CD4-positive, CD25-positive, alpha-beta regulatory T cell (primary cell): Measurements from ENCODE around the gene DAGLA. TPM values are rescaled to one million over a fixed set of nuclear protein-coding genes. Genes with fewer than 3 reads are reported as not detected.

Experiments used
- ATAC-seq, 2 donors: fragments of 150-1000 bp; cut with Tn5 transposase; one replicate each; pipeline ENCODE4 v1.10.0; 2021; ENCODE audit warnings: low read depth in 2 of 2, moderate number of reproducible peaks in 2 of 2, moderate library complexity in 1 of 2
- DNase-seq, 3 donors: peaks; one replicate each; pipeline versions ENCODE4 v3.0.0 to v3.0.0-alpha.2; 2012 to 2022; ENCODE audit warnings: mixed read lengths in 1 of 3
- H3K27ac ChIP-seq: one replicate; pipeline ENCODE4 v1.7.0; 2013; ENCODE audit warnings: mild to moderate bottlenecking, low read length; ENCODE audit not compliant: insufficient read depth, poor library complexity, severe bottlenecking
- H3K27me3 ChIP-seq: one replicate; pipeline ENCODE4 v1.7.0; 2013; ENCODE audit warnings: low read length; ENCODE audit not compliant: control insufficient read depth, insufficient read depth
- H3K36me3 ChIP-seq: one replicate; pipeline ENCODE4 v1.7.0; 2013; ENCODE audit warnings: mild to moderate bottlenecking, low read length, moderate library complexity; ENCODE audit not compliant: control insufficient read depth, insufficient read depth
- H3K4me1 ChIP-seq: 2 replicates; pipeline ENCODE4 v1.7.0; 2013; ENCODE audit warnings: mild to moderate bottlenecking, low read length; ENCODE audit not compliant: insufficient read depth, control insufficient read depth, poor library complexity, severe bottlenecking
- H3K4me3 ChIP-seq: one replicate; pipeline ENCODE4 v1.7.0; 2013; ENCODE audit warnings: low read depth, mild to moderate bottlenecking, low read length, moderate library complexity
- H3K9me3 ChIP-seq, 2 experiments: 1 replicate in 1 of 2; 2 replicates in 1 of 2; pipeline ENCODE4 v1.7.0; 2013; ENCODE audit warnings: low read length in 2 of 2, mild to moderate bottlenecking in 1 of 2, moderate library complexity in 1 of 2; ENCODE audit not compliant: control insufficient read depth in 2 of 2
- H3K27ac Mint-ChIP-seq, 3 donors: one replicate each; pipeline ENCODE4 v1.8.0; 2020 to 2022; ENCODE audit warnings: mild to moderate bottlenecking in 3 of 3, mixed read lengths in 3 of 3, moderate library complexity in 2 of 3
- H3K27me3 Mint-ChIP-seq: one replicate; pipeline ENCODE4 v1.8.0; 2022; ENCODE audit warnings: mild to moderate bottlenecking, mixed read lengths
- H3K36me3 Mint-ChIP-seq: one replicate; pipeline ENCODE4 v1.8.0; 2020; ENCODE audit warnings: mixed read lengths
- H3K4me1 Mint-ChIP-seq, 4 donors: one replicate each; pipeline ENCODE4 v1.8.0; 2020 to 2022; ENCODE audit warnings: mixed read lengths in 4 of 4, mild to moderate bottlenecking in 1 of 4
- H3K4me3 Mint-ChIP-seq, 4 donors: one replicate each; pipeline ENCODE4 v1.8.0; 2020 to 2022; ENCODE audit warnings: mild to moderate bottlenecking in 4 of 4, mixed read lengths in 4 of 4, moderate library complexity in 3 of 4
- H3K9me3 Mint-ChIP-seq, 7 donors: one replicate each; pipeline ENCODE4 v1.8.0; 2020 to 2022; ENCODE audit warnings: mixed read lengths in 7 of 7, mild to moderate bottlenecking in 3 of 7, moderate library complexity in 2 of 7
- polyA plus RNA-seq, 4 donors: library from polyadenylated mRNA; unstranded; fragments of 300-500 nt; fragmentation: Illumina TruSeq; gene quantifications; one replicate each; pipeline ENCODE4 v1.2.3, GENCODE V29; 2021
- total RNA-seq: library from RNA; stranded (reverse); gene quantifications from one replicate; pipeline ENCODE4 v1.2.3, GENCODE V29; 2022

Gene DAGLA
- total and polyA plus RNA-seq, 5 donors from 2014 or later: 0.08 to 0.94 (median 0.10) TPM; not detected in 2

DNA sequence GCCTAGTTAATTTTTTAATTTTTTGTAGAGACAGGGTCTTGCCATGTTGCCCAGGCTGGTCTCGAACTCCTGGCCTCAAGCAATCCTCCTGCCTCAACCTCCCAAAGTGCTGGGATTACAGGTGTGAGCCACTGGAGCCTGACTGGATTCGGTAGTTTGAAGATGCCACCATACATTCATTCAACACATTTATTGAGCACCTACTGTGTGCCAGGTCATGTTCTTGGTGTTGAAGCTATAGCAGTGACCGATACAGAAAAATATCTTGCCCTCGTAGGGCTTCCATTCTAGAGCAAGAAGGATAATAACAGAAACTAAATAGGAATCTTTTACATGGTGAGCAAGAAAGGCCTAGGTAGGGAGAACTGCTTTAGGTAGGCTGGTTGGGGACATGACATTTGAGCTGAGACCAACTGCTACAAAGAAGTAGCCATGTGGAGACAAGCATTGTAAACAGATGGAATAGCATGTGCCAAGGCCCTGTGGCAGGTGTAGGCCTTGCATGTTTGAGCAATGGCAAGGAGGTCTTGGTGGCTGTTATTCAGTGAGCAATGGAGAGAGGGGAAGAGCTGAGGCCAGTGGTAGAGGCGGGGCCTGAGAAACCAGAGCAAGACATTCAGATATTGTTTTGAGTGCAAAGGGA is 70.6 kb downstream of the DAGLA start:
- H3K4me1 Mint-ChIP-seq: peaks cover 0 to 14% (median 4%) of the 10 kb centered on the region in 4 donors
- H3K9me3 Mint-ChIP-seq: peaks cover 0 to 5% (median 0%) of the 10 kb centered on the region in 7 donors
- H3K27me3 ChIP-seq: peaks cover 9% of the 10 kb centered on the region
- ATAC-seq (no peak), DNase-seq (no peak)
- H3K36me3 ChIP-seq: no peaks in the 10 kb centered on the region
- H3K36me3 Mint-ChIP-seq: peaks cover 3% of the 10 kb centered on the region
- H3K27ac ChIP-seq: no peak overlapping the region
- no peak overlapping the region for H3K4me3 ChIP-seq
- peaks cover 31% of the 10 kb centered on the region for H3K27me3 Mint-ChIP-seq
- peak overlapping the region in 3 of 4 donors; percentile 0 to 41 (median 6) for H3K4me3 Mint-ChIP-seq
- no peak overlapping the region for H3K27ac Mint-ChIP-seq
- H3K9me3 ChIP-seq: no peaks in the 10 kb centered on the region
- peaks cover 6% of the 10 kb centered on the region for H3K4me1 ChIP-seq

DNA sequence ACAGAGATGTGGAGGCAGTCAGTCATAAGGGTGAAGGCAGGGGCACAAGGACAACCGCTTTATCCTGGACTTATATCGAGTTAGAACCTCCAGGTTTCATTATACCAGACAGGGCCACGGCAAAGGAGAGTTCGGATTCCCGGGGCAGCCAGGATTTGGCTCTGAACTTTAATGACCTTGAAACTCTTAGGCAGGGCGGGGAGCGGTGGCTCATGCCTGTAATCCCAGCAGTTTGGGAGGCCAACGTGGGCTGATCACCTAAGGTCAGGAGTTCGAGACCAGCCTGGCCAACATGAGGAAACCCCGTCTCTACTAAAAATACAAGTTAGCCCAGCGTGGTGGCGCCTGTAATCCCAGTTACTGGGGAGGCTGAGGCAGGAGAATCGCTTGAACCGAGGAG is 71.2 kb downstream of the DAGLA start:
- Mint-ChIP-seq H3K27me3 (peaks cover 31% of the 10 kb centered on the region), H3K4me1 (peaks cover 0 to 17% (median 6%) of the 10 kb centered on the region in 4 donors), H3K9me3 (peaks cover 0 to 5% (median 0%) of the 10 kb centered on the region in 7 donors), H3K36me3 (peaks cover 3% of the 10 kb centered on the region), H3K27ac (no peak overlapping the region), H3K4me3 (peak overlapping the region in 3 of 4 donors; percentile 0 to 6 (median 4))
- no peak overlapping the region for H3K27ac ChIP-seq
- H3K27me3 ChIP-seq: peaks cover 9% of the 10 kb centered on the region
- DNase-seq (no peak), ATAC-seq (no peak)
- H3K4me1 ChIP-seq: peaks cover 10% of the 10 kb centered on the region
- no peaks in the 10 kb centered on the region for H3K9me3 ChIP-seq
- H3K4me3 ChIP-seq: no peak overlapping the region
- H3K36me3 ChIP-seq: no peaks in the 10 kb centered on the region

DNA sequence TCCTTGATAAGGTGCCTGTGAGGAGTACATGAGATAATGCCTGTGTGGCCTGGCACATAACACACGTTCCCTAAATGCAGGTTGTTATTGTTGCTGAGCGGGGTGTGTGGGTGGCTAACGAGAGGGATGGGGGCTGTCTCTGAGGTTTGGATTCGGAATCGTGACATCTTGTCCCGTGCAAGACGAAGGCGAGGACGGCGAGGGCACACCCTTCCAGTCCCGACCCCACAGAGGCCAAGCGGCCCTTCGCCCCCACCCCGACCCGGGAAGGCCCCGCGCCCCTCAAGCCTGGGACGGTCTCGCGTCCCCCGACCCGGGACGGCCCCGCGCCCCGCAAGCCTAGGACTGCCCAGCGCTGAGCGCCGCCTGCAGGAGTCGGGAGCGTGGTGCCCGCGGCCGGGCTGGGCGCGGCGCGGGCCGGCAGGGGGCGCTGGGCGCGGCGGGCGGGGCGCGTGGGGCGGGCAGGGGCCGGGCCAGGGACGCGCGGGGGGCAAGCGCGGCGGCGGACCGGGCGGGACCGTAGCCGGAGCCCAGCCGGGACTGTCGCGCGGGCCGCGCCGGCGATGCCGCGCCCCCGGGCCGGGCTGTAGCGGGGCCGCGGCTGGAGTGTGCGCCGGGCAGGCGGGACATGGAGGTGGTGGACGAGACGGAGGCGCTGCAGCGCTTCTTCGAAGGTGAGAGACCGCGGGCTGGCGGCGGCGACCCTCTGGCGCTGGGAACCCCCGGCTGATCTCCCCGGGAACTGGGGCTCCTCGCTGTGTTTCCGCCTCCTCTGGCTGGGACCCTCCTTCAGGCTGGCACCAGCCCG is 72.1 kb downstream of the DAGLA start, which contains the start of gene MYRF:
Gene MYRF, plus strand, starts transcription at position 520 of the 808 bp plus-strand sequence. Its CDS starts 109 bp downstream, at position 629.
- peak; percentile 24 to 39 (median 31) for DNase-seq
- Mint-ChIP-seq H3K27ac (peak within 1 kb of the TSS in 1 of 3 donors; percentile 66), H3K36me3 (peaks cover 3% of the 10 kb centered on the region), H3K4me3 (peak within 1 kb of the TSS; percentile 73 to 87 (median 77)), H3K4me1 (peaks cover 0 to 22% (median 8%) of the 10 kb centered on the region in 4 donors), H3K27me3 (peaks cover 31% of the 10 kb centered on the region), H3K9me3 (peaks cover 0 to 5% (median 0%) of the 10 kb centered on the region in 7 donors)
- ATAC-seq: peak; percentile 67 to 75
- Histone ChIP-seq H3K4me1 (peaks cover 14% of the 10 kb centered on the region), H3K4me3 (no peak within 1 kb of the TSS), H3K27ac (no peak within 1 kb of the TSS), H3K9me3 (no peaks in the 10 kb centered on the region), H3K27me3 (peaks cover 9% of the 10 kb centered on the region), H3K36me3 (no peaks in the 10 kb centered on the region)

DNA sequence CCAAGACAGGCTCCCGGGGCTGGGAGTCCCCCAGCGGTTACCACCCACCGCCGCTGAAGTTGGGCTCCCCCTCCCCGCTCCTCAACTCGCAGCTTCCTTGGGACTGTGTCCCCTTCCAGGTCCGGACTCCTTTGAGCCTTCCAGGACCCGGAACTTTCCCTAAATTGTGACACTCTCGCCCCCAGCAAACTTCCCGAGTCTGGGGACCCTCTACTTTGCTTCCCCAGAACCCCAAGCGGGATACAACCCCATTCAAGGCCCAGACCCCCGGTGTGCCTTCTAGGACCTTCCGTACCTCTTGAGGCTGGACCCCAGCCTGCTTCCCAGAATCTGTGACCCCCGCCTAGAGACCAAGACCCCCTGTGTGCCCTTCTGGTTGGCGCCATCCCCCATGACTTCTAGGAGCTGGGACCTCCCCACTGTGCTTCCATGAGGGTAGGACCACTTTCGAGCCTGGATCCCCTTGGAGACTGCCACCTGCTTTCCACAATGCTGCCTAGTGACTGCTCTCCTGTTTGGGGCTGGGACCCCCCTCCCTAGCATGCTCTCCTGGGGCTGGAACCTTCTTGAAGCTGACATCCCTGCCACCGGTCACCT is 72.8 kb downstream of the DAGLA start:
- Mint-ChIP-seq H3K27me3 (peaks cover 31% of the 10 kb centered on the region), H3K4me3 (peak overlapping the region; percentile 72 to 82 (median 77)), H3K27ac (peak overlapping the region in 1 of 3 donors; percentile 66), H3K4me1 (peaks cover 0 to 22% (median 8%) of the 10 kb centered on the region in 4 donors), H3K9me3 (peaks cover 0 to 5% (median 0%) of the 10 kb centered on the region in 7 donors), H3K36me3 (peaks cover 3% of the 10 kb centered on the region)
- ATAC-seq (no peak), DNase-seq (no peak)
- Histone ChIP-seq H3K27ac (no peak overlapping the region), H3K27me3 (peaks cover 9% of the 10 kb centered on the region), H3K36me3 (no peaks in the 10 kb centered on the region), H3K9me3 (no peaks in the 10 kb centered on the region), H3K4me1 (peaks cover 14% of the 10 kb centered on the region), H3K4me3 (no peak overlapping the region)

DNA sequence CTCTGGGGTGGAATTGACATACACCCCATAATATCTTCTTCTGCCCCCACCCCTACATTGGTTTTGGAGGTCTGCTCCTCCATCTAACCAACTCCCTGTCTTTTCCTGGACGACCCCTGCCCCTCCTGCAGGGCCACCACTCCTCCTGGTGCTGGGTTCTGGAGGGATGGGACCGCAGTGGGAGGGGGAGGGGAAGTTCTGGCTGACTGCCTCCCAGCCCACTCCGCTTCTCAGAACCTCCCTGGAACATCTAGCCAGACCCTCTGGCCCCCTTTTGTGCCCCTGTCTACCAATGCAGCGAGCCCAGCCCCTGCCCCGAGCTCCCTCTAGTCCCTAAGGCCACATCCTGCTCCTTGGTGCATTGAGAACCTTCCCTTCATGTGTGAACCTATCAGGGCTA is 73.5 kb downstream of the DAGLA start:
- peaks cover 9% of the 10 kb centered on the region for H3K27me3 ChIP-seq
- Mint-ChIP-seq H3K4me3 (peak overlapping the region; percentile 72 to 82 (median 77)), H3K9me3 (peaks cover 0 to 5% (median 0%) of the 10 kb centered on the region in 7 donors), H3K4me1 (peaks cover 0 to 22% (median 8%) of the 10 kb centered on the region in 4 donors), H3K27me3 (peaks cover 31% of the 10 kb centered on the region), H3K36me3 (peaks cover 3% of the 10 kb centered on the region), H3K27ac (no peak overlapping the region)
- peaks cover 14% of the 10 kb centered on the region for H3K4me1 ChIP-seq
- ATAC-seq (no peak), DNase-seq (no peak)
- H3K27ac ChIP-seq: no peak overlapping the region
- no peaks in the 10 kb centered on the region for H3K9me3 ChIP-seq
- no peaks in the 10 kb centered on the region for H3K36me3 ChIP-seq
- no peak overlapping the region for H3K4me3 ChIP-seq

DNA sequence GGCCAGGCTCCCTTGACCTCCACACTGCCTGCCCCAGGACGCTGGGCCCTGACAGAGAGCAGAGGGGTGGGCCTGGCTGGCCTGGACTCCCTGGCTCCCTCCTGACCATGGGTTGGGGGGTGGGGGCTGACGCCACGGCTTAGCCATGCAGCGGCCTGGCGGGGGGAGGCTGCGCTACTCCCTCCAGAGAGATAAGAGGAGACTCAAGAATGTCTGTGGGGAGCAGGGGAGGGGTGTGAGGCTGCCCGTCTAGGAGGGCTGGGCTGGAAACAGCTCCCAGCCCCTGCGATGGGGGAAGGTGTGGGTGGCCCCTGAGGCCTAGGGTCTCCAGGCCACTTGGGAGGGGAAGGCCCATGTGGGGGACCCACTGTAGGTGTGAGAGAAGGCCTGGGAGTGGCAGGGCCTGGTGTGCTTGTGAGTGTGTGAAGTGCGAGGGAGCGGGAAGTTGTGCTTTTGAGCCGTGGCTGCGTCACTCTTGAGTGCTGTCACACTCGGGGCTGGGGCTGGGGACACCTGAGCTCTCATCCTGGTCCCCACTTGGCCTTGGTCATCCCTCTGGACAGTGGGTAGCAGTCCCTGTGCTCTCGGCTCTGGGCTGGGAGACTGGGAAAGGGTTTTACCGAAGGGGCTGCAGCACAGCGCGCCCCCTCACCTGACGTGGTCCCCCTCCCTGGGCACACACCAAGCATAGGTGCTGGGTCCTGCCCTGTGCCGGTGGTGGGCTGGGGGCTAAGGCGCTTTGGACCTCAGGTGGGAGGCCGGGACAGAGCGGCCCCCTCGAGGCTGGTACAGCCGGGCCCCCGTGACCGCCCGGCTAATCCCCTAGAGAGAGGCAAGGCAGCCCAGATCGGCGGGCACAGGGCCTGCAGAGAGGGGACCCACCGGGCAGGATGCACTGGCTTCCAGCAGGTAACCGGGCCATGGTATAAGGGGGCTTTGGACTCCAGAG is 74.6 kb downstream of the DAGLA start:
- Histone ChIP-seq H3K9me3 (no peaks in the 10 kb centered on the region), H3K27me3 (peaks cover 9% of the 10 kb centered on the region), H3K27ac (no peak overlapping the region), H3K4me1 (peaks cover 14% of the 10 kb centered on the region), H3K36me3 (no peaks in the 10 kb centered on the region), H3K4me3 (no peak overlapping the region)
- peaks cover 0 to 2% (median 0%) of the 10 kb centered on the region in 7 donors for H3K9me3 Mint-ChIP-seq
- H3K27me3 Mint-ChIP-seq: peaks cover 31% of the 10 kb centered on the region
- ATAC-seq (no peak), DNase-seq (no peak)
- H3K27ac Mint-ChIP-seq: peak overlapping the region in 1 of 3 donors; percentile 14
- H3K4me1 Mint-ChIP-seq: peaks cover 0 to 22% (median 8%) of the 10 kb centered on the region in 4 donors
- peaks cover 3% of the 10 kb centered on the region for H3K36me3 Mint-ChIP-seq
- H3K4me3 Mint-ChIP-seq: peak overlapping the region in 1 of 4 donors; percentile 11

DNA sequence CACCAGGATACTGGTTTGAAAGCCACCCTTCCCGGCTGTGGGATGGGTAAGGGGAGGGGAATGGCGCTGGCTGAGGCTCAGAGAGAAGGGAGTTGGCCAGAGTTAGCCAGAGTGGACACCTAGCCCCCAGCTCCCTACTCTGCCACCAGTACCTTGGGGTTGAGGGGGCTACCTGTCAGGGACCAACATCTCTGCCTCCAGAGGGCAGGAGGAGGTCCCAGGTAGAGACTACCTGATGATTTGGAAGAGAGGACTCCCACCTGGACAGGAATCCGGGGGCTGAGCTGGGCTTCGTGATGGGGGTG is 75.9 kb downstream of the DAGLA start:
- no peak for ATAC-seq
- no peak overlapping the region for H3K4me3 ChIP-seq
- peaks cover 21% of the 10 kb centered on the region for H3K27me3 Mint-ChIP-seq
- H3K36me3 Mint-ChIP-seq: peaks cover 1% of the 10 kb centered on the region
- peaks cover 0 to 2% (median 0%) of the 10 kb centered on the region in 7 donors for H3K9me3 Mint-ChIP-seq
- no peaks in the 10 kb centered on the region for H3K36me3 ChIP-seq
- no peak for DNase-seq
- H3K27me3 ChIP-seq: peaks cover 6% of the 10 kb centered on the region
- H3K4me1 ChIP-seq: peaks cover 14% of the 10 kb centered on the region
- peaks cover 0 to 22% (median 8%) of the 10 kb centered on the region in 4 donors for H3K4me1 Mint-ChIP-seq
- no peaks in the 10 kb centered on the region for H3K9me3 ChIP-seq
- no peak overlapping the region for H3K27ac Mint-ChIP-seq
- H3K4me3 Mint-ChIP-seq: no peak overlapping the region
- no peak overlapping the region for H3K27ac ChIP-seq
